Brain pericyte (primary cell): ENCODE data around the gene GUCY2D.

Experiments
- DNase-seq: peaks from one replicate; pipeline ENCODE4 v3.0.0-alpha.2; 2012; ENCODE audit warnings: low read depth, low spot score

Gene GUCY2D

DNA sequence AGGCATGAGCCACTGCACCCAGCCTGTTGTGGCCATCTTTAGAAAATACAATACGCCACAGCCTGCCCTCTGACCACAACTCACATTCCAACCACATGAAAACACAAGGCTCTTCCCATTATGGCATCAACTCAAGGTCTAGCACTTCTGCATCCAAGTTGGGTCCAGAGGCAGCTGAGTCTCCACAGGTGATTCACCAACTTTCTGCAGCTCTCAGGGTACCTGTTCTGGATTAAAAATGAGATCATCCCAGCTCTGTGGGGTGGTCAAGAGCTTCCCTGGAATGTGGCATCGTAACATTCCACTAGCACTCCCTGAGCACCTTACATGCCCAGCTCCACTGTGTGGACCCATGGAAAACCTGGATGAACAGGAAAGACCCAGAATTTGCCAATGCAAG lies 9.9 kb upstream of the GUCY2D start:
- DNase-seq: no peak

DNA sequence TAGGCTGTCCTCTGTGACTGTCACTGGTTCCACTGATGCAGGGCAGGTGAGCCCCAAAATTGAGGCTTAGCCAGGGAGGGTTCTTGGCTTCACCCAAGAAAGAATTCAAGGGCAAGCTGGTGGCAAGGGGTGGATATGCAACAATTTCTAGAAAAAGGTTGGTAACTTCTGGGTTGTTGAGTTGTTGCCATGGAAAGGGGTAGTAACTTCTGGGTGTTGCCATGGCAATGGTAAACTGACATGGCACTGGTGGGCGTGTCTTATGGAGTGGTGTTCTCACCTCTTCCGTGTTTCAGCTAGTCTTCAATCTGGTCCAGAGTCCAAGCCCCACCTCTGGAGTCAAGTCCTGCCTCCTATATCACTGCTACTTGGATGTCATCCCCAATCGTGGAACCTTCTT lies 9.5 kb upstream of the GUCY2D start:
- DNase-seq: no peak

DNA sequence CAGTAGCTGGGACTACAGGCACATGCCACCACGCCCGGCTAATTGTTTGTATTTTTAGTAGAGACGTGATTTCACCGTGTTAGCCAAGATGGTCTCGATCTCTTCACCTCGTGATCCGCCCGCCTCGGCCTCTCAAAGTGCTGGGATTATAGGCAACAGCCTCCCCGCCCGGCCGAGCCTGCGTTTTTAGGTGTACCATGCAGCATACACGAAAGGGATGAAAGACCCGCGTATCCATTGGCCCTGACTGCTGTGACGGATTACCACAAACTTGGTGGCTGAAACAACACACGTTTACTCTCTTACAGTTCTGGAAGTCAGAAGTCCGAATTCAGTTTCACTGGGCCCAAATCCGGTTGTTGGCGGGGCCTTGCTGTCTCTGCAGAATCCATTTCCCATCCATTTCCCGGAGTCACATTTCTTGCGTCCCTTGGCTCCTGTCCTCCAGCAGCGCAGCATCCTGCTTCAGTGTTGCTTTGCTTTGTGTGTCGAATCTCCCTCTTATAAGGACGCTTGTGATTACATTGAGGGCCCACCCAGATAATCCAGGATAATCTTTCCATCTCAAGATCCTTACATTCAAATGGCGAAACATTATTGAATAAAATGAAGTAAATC lies 8.3 kb upstream of the GUCY2D start:
- no peak for DNase-seq

DNA sequence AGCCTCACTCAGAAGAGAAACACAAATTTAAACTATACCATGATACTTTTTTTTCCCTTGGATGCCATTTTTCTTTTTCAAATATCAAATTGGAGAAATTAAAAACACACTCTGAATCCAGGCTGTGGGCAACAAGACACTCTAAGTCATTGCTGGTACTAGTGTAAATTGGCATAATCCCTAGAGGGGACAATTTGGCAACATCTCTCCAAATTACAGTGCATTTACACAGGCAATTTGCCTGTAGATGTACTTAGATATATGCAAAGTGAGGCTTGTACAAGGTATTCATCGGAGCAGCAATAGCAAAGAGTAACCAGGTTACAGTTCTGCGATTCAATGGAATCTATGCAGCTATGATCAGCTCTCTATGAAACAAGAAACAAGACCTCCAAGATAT lies 6.7 kb upstream of the GUCY2D start:
- DNase-seq: no peak

DNA sequence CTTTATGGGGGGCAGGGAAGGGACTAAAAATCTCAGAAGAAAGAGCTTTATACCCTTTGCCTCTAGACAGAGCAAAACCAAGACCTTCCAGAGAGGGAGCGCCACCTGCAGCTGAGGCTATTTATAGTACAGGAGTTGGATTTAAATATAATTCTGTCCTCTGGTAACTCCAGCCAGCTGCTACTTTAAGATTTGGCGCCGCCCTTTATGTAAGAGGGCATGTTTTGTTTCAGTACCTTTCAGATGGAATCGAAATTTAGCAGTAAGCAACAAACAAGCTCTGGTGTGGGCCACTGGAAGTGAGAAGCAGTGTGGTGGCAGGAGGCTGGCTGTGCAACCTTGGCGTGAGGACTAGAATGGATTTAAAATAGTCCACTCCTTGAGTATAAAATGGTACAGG lies 5.2 kb upstream of the GUCY2D start:
- DNase-seq: no peak

DNA sequence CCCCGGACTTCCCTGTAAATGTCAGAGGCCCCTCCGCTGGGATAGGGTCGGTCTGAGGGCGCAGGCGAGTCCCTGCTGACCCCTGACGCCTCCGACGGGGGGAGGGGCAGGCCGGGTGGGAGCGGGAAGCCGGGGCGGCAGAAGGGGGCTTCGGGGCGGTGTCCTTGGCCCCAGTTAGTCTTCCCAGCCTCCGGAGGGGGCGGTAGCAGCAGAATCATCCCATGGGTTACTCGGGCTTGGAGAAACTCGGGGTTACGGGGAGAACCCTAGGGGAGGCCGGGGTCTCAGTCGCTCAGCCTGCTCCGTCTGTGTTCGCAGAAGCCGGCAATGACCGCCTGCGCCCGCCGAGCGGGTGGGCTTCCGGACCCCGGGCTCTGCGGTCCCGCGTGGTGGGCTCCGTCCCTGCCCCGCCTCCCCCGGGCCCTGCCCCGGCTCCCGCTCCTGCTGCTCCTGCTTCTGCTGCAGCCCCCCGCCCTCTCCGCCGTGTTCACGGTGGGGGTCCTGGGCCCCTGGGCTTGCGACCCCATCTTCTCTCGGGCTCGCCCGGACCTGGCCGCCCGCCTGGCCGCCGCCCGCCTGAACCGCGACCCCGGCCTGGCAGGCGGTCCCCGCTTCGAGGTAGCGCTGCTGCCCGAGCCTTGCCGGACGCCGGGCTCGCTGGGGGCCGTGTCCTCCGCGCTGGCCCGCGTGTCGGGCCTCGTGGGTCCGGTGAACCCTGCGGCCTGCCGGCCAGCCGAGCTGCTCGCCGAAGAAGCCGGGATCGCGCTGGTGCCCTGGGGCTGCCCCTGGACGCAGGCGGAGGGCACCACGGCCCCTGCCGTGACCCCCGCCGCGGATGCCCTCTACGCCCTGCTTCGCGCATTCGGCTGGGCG lies 542 bp downstream of the GUCY2D start:
- no peak for DNase-seq

DNA sequence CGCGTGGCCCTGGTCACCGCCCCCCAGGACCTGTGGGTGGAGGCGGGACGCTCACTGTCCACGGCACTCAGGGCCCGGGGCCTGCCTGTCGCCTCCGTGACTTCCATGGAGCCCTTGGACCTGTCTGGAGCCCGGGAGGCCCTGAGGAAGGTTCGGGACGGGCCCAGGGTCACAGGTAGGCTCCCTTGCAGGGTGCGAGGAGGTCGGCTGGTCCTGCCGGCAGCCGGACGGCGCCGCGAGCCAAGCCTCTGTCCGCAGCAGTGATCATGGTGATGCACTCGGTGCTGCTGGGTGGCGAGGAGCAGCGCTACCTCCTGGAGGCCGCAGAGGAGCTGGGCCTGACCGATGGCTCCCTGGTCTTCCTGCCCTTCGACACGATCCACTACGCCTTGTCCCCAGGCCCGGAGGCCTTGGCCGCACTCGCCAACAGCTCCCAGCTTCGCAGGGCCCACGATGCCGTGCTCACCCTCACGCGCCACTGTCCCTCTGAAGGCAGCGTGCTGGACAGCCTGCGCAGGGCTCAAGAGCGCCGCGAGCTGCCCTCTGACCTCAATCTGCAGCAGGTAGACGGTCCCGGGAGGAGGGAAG lies 1.3 kb downstream of the GUCY2D start:
- DNase-seq: no peak

DNA sequence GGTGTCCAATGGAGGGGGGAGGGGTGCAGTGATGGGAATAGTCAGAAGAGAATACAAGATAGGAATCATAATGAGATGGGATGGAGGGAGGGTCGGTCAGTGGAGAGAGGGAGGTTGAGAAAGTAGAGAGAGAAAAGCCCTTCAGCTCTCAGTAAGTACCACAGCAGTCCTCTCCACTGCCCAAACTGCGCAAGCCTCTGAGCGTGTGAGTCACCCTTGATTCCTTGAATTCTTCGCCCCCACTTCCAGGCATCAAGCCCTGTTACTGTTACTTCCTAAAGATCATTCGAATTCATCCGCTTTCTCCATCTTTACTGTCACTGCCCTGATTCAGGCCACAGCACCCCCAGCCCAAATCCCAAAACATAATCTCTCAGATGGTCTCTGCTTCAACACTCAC lies 2.5 kb downstream of the GUCY2D start:
- DNase-seq: no peak

DNA sequence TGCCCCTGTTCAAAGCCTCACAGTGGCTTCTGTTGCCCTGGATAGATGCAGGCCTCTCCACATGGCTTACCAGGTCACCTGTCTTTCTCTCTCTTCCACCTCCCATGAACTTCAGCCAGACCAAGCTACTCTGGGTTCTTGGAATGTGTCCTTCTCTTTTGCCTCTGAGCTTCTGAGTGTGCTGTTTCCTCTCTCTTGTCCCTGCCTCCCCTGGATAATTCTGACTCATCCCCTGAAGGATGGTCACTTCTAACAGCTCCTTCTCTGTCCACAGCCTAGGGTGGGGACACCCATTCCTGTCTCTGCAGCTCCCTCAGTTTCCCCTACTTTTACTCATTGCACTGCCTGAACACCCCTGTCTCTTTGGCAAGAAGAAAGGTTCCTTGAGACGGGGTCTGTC lies 2.9 kb downstream of the GUCY2D start:
- no peak for DNase-seq

DNA sequence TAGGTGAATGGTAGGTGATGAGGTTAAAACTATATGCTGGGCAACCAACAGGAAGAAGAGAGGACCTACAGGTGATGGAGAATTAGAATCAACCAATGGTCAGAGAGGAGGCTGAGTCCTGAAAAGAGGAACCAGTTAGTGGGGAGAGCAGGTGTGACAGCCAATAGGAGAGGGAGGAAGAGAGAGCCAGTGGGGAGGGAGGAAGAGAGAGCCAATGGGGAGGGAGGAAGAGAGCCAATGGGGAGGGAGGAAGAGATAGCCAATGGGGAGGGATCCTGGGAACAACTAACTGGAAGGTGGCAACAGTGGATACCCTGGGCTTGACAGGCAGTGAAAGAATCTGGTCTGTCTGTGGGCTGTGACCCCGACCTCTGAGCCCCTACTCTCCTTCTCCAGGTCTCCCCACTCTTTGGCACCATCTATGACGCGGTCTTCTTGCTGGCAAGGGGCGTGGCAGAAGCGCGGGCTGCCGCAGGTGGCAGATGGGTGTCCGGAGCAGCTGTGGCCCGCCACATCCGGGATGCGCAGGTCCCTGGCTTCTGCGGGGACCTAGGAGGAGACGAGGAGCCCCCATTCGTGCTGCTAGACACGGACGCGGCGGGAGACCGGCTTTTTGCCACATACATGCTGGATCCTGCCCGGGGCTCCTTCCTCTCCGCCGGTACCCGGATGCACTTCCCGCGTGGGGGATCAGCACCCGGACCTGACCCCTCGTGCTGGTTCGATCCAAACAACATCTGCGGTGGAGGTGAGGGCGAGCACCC lies 3.7 kb downstream of the GUCY2D start:
- DNase-seq: no peak

DNA sequence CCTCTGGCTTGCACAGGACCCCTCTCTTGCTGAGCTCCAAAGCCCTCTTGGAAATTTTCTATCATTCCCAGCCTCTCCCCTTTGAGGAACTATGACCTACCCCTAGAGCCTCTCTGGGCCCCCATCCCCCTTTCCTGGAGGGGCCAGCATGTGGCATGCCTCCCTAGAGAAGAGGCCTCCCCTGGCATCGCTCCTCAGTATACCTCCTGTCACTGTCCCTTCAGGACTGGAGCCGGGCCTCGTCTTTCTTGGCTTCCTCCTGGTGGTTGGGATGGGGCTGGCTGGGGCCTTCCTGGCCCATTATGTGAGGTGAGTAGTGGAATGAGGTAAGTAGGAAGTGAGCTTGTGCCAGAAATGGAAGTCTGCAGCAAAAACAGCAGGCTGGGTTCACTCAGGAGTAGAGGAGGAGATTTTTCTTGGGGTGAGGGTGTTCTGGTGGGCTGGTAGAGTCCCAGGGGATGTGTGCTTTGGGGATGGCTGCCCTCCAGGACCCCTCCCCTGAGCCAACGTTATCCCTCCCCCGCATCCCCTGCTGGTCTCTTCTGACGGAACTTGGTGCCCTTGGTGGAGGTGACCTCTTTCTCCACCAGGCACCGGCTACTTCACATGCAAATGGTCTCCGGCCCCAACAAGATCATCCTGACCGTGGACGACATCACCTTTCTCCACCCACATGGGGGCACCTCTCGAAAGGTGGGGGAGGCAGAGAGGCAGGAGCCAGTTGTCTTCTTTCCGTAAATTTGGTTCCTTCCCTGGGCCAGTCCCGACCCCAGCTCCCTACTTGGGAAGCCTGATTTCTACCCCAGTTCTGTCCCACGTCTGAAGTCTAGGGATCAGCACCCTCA lies 4.6 kb downstream of the GUCY2D start:
- no peak for DNase-seq

DNA sequence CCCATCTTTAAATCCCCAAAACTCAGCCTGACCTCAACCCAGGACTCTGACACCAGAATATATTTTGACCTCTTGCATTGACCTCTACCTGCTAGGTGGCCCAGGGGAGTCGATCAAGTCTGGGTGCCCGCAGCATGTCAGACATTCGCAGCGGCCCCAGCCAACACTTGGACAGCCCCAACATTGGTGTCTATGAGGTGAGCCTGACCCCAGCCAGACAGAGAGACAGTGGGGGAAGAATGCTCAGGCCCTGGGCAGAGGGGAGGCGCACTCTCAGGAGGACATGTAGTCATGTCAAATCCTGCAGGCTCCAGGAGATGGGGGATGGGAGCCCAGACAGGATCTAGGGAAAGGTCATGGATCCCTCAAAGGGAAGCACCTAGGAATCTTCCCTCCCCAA lies 5.4 kb downstream of the GUCY2D start:
- DNase-seq: no peak

DNA sequence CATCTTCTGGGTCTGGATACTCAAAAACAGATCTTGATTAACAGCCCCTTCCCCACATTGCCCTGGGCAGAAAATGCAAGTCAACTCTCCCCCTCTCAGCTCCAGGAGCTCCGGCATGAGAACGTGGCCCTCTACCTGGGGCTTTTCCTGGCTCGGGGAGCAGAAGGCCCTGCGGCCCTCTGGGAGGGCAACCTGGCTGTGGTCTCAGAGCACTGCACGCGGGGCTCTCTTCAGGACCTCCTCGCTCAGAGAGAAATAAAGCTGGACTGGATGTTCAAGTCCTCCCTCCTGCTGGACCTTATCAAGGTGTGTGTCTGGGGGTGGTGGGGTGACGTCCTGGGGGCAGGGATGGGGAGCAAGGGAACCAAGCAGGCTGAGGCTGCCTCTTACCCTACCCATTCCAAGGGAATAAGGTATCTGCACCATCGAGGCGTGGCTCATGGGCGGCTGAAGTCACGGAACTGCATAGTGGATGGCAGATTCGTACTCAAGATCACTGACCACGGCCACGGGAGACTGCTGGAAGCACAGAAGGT lies 9.7 kb downstream of the GUCY2D start:
- no peak for DNase-seq

DNA sequence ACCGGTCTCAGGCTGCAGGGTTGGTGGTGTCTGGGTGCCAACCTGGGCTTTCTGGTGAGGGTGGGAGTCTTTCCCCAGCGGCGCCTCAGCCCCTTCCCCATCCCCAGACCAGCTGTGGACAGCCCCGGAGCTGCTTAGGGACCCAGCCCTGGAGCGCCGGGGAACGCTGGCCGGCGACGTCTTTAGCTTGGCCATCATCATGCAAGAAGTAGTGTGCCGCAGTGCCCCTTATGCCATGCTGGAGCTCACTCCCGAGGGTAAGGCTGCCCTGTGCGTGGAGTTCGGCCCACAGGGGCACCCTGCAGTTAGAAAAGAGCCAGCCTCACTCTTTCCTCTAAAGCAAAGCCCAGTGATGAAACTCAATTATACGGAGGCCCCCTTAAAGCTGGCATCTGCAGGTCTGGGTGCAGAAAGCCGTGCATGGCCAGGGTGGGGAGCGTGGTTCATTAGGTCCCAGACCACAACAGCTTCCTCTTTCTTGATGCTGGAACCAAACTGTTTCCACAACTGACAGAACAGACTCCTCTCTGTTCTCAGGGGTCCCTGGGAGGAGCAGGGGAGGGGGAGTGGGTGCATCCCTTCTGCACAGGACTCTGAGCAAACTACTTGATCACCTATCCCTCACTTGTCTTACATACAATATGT lies 10.7 kb downstream of the GUCY2D start:
- DNase-seq: no peak

DNA sequence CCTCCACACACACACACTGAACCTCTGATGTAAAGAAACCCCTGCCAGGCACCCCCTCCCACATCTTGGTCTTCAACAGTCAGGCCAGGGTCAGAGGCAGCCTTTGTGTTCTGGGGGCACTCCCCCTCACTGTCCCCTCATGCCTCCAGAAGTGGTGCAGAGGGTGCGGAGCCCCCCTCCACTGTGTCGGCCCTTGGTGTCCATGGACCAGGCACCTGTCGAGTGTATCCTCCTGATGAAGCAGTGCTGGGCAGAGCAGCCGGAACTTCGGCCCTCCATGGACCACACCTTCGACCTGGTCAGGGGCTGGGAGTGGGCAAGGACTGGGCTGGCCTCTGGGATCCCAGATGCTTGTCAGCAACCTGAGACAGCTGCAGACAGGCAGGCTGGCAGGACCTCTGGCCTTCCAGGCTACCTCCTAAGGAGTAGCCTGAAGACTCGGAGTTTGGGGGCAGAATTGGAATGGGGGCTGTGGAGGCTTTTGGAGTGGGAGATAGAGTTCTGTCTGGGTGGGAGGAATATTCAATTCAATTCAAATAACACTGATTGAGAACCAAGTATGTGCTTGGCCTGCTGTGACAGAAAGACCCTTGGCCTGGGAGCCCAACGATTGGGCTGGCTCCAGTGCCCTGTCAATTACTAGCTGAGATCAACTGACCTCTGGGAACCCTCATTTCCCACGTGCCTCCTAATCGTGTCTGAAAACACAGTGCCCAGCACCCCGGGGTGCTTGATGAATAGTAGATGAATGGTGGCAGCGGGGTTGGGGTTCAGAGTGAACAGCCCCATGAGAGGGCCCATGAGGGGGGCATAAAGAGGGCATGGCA lies 11.5 kb downstream of the GUCY2D start:
- no peak for DNase-seq

DNA sequence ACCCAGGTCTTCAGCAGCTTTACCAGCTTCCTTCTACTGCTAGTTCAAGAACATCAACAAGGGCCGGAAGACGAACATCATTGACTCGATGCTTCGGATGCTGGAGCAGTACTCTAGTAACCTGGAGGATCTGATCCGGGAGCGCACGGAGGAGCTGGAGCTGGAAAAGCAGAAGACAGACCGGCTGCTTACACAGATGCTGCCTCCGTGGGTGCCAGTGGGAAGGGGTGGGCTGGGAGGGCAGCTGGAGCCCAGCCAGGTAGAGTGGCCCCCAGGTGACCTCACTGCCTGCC lies 12.1 kb downstream of the GUCY2D start:
- no peak for DNase-seq

DNA sequence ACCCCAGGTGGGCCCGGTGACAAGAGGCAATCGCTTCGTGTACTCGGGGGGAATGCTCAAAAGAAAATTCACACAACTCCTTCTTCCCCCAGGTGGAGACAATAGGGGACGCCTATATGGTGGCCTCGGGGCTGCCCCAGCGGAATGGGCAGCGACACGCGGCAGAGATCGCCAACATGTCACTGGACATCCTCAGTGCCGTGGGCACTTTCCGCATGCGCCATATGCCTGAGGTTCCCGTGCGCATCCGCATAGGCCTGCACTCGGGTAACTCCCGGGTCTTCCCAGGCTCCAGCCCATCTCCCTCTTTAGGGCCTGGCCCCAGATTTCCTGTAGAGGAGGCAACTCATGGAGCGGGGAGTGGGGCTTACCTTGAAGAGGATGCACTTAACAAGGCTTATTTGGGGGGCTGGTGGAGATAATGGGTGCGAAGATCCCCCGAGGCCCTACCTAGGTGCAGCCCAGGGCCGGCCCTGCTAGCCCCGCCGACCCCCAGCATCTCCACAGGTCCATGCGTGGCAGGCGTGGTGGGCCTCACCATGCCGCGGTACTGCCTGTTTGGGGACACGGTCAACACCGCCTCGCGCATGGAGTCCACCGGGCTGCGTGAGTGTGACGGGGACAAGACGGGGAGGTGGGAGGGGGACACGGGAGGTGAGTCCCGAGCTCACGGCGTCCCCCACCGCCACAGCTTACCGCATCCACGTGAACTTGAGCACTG lies 13.0 kb downstream of the GUCY2D start:
- DNase-seq: no peak

DNA sequence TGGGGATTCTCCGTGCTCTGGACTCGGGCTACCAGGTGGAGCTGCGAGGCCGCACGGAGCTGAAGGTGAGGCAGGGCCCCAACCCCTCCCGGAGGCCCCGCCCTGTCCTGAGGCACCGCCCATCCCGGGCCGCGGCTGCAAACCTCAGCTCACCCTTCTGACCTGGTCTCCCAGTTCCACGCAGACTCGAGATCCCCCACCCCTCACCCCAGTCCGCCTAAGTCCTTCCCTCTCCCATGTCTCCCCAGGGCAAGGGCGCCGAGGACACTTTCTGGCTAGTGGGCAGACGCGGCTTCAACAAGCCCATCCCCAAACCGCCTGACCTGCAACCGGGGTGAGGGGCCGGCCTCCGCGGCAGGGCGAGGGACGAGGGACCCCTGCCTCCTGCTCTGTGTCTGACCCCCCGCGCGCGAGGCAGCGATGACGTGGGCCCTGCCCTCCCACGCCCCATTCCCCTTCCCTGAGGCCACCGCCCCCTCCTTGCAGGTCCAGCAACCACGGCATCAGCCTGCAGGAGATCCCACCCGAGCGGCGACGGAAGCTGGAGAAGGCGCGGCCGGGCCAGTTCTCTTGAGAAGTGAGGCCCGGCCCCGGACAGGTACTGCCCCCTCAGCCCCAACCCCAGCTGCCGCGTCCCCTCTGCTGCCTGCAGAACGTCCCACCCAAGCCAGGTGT lies 13.7 kb downstream of the GUCY2D start:
- no peak for DNase-seq
